ENCODE data around the gene SEMA5A.

Gene SEMA5A

GRCh38 chr5:9455826-9456434, 89.9 kb downstream of the SEMA5A start:
- Histone ChIP-seq H3K9ac (ENCODE audit: low read depth, low read length) (peak overlapping the region; percentile 34; the same call in 1 of the 2 replicates), H3K27me3 (ENCODE audit: control insufficient read depth, insufficient read depth, low read length) (no peaks in the 10 kb centered on the region), H3K36me3 (ENCODE audit: control insufficient read depth, insufficient read depth, low read length) (no peaks in the 10 kb centered on the region), H3K4me1 (ENCODE audit: control insufficient read depth, insufficient read depth, low read length) (peaks cover 22% of the 10 kb centered on the region), H3K4me3 (ENCODE audit: low read depth, low read length) (0 out of 2 replicates have a peak overlapping the region, but pooled peaks have one; percentile 5), H3K9me3 (ENCODE audit: control insufficient read depth, insufficient read depth, low read length) (no peaks in the 10 kb centered on the region), H3K27ac (ENCODE audit: low read depth, low read length) (peak overlapping the region; percentile 97)

GRCh38 chr5:9454491-9454890, 91.4 kb downstream of the SEMA5A start:
- no peak overlapping the region for H3K27ac ChIP-seq (ENCODE audit: low read depth, low read length)
- H3K4me1 ChIP-seq (ENCODE audit: control insufficient read depth, insufficient read depth, low read length): peaks cover 22% of the 10 kb centered on the region
- H3K9ac ChIP-seq (ENCODE audit: low read depth, low read length): no peak overlapping the region
- no peaks in the 10 kb centered on the region for H3K36me3 ChIP-seq (ENCODE audit: control insufficient read depth, insufficient read depth, low read length)
- no peaks in the 10 kb centered on the region for H3K27me3 ChIP-seq (ENCODE audit: control insufficient read depth, insufficient read depth, low read length)
- no peaks in the 10 kb centered on the region for H3K9me3 ChIP-seq (ENCODE audit: control insufficient read depth, insufficient read depth, low read length)
- no peak overlapping the region for H3K4me3 ChIP-seq (ENCODE audit: low read depth, low read length)

- Histone ChIP-seq H3K4me3 (ENCODE audit: low read depth, low read length) (no peak overlapping the region), H3K36me3 (ENCODE audit: control insufficient read depth, insufficient read depth, low read length) (no peaks in the 10 kb centered on the region), H3K9ac (ENCODE audit: low read depth, low read length) (no peak overlapping the region), H3K27me3 (ENCODE audit: control insufficient read depth, insufficient read depth, low read length) (no peaks in the 10 kb centered on the region), H3K9me3 (ENCODE audit: control insufficient read depth, insufficient read depth, low read length) (no peaks in the 10 kb centered on the region), H3K27ac (ENCODE audit: low read depth, low read length) (no peak overlapping the region), H3K4me1 (ENCODE audit: control insufficient read depth, insufficient read depth, low read length) (peaks cover 22% of the 10 kb centered on the region)
Observed at GRCh38 chr5:9454012-9454481, 91.8 kb downstream of the SEMA5A start.

- H3K27me3 ChIP-seq (ENCODE audit: control insufficient read depth, insufficient read depth, low read length): no peaks in the 10 kb centered on the region
- peaks cover 22% of the 10 kb centered on the region for H3K4me1 ChIP-seq (ENCODE audit: control insufficient read depth, insufficient read depth, low read length)
- no peak overlapping the region for H3K4me3 ChIP-seq (ENCODE audit: low read depth, low read length)
- H3K9me3 ChIP-seq (ENCODE audit: control insufficient read depth, insufficient read depth, low read length): no peaks in the 10 kb centered on the region
- H3K36me3 ChIP-seq (ENCODE audit: control insufficient read depth, insufficient read depth, low read length): no peaks in the 10 kb centered on the region
- H3K27ac ChIP-seq (ENCODE audit: low read depth, low read length): no peak overlapping the region
- no peak overlapping the region for H3K9ac ChIP-seq (ENCODE audit: low read depth, low read length)
Observed at GRCh38 chr5:9453480-9454011, 92.3 kb downstream of the SEMA5A start.

GRCh38 chr5:9452181-9452580, 93.7 kb downstream of the SEMA5A start:
- Histone ChIP-seq H3K27me3 (ENCODE audit: control insufficient read depth, insufficient read depth, low read length) (no peaks in the 10 kb centered on the region), H3K4me1 (ENCODE audit: control insufficient read depth, insufficient read depth, low read length) (peaks cover 19% of the 10 kb centered on the region), H3K4me3 (ENCODE audit: low read depth, low read length) (no peak overlapping the region), H3K9ac (ENCODE audit: low read depth, low read length) (no peak overlapping the region), H3K27ac (ENCODE audit: low read depth, low read length) (no peak overlapping the region), H3K36me3 (ENCODE audit: control insufficient read depth, insufficient read depth, low read length) (no peaks in the 10 kb centered on the region), H3K9me3 (ENCODE audit: control insufficient read depth, insufficient read depth, low read length) (no peaks in the 10 kb centered on the region)

GRCh38 chr5:9451037-9451436, 94.8 kb downstream of the SEMA5A start:
- peaks cover 8% of the 10 kb centered on the region for H3K4me1 ChIP-seq (ENCODE audit: control insufficient read depth, insufficient read depth, low read length)
- H3K27me3 ChIP-seq (ENCODE audit: control insufficient read depth, insufficient read depth, low read length): no peaks in the 10 kb centered on the region
- H3K27ac ChIP-seq (ENCODE audit: low read depth, low read length): no peak overlapping the region
- H3K4me3 ChIP-seq (ENCODE audit: low read depth, low read length): no peak overlapping the region
- no peaks in the 10 kb centered on the region for H3K36me3 ChIP-seq (ENCODE audit: control insufficient read depth, insufficient read depth, low read length)
- no peak overlapping the region for H3K9ac ChIP-seq (ENCODE audit: low read depth, low read length)
- no peaks in the 10 kb centered on the region for H3K9me3 ChIP-seq (ENCODE audit: control insufficient read depth, insufficient read depth, low read length)

- Histone ChIP-seq H3K36me3 (ENCODE audit: control insufficient read depth, insufficient read depth, low read length) (no peaks in the 10 kb centered on the region), H3K9me3 (ENCODE audit: control insufficient read depth, insufficient read depth, low read length) (peaks cover 9% of the 10 kb centered on the region; the same call in 1 of the 2 replicates), H3K4me3 (ENCODE audit: low read depth, low read length) (no peak overlapping the region), H3K27ac (ENCODE audit: low read depth, low read length) (no peak overlapping the region), H3K27me3 (ENCODE audit: control insufficient read depth, insufficient read depth, low read length) (no peaks in the 10 kb centered on the region), H3K9ac (ENCODE audit: low read depth, low read length) (no peak overlapping the region), H3K4me1 (ENCODE audit: control insufficient read depth, insufficient read depth, low read length) (no peaks in the 10 kb centered on the region; the same call in 1 of the 2 replicates)
Observed at GRCh38 chr5:9447691-9448090, 98.2 kb downstream of the SEMA5A start.

- no peak overlapping the region for H3K9ac ChIP-seq (ENCODE audit: low read depth, low read length)
- H3K27ac ChIP-seq (ENCODE audit: low read depth, low read length): no peak overlapping the region
- no peaks in the 10 kb centered on the region for H3K4me1 ChIP-seq (ENCODE audit: control insufficient read depth, insufficient read depth, low read length)
- H3K9me3 ChIP-seq (ENCODE audit: control insufficient read depth, insufficient read depth, low read length): peaks cover 9% of the 10 kb centered on the region; the same call in 1 of the 2 replicates
- H3K36me3 ChIP-seq (ENCODE audit: control insufficient read depth, insufficient read depth, low read length): no peaks in the 10 kb centered on the region
- H3K4me3 ChIP-seq (ENCODE audit: low read depth, low read length): no peak overlapping the region
- H3K27me3 ChIP-seq (ENCODE audit: control insufficient read depth, insufficient read depth, low read length): no peaks in the 10 kb centered on the region
Observed at GRCh38 chr5:9445826-9446388, 100.0 kb downstream of the SEMA5A start.

- Histone ChIP-seq H3K9me3 (ENCODE audit: control insufficient read depth, insufficient read depth, low read length) (peaks cover 9% of the 10 kb centered on the region; the same call in 1 of the 2 replicates), H3K27ac (ENCODE audit: low read depth, low read length) (no peak overlapping the region), H3K27me3 (ENCODE audit: control insufficient read depth, insufficient read depth, low read length) (no peaks in the 10 kb centered on the region), H3K4me3 (ENCODE audit: low read depth, low read length) (no peak overlapping the region), H3K4me1 (ENCODE audit: control insufficient read depth, insufficient read depth, low read length) (no peaks in the 10 kb centered on the region), H3K9ac (ENCODE audit: low read depth, low read length) (no peak overlapping the region), H3K36me3 (ENCODE audit: control insufficient read depth, insufficient read depth, low read length) (no peaks in the 10 kb centered on the region)
Observed at GRCh38 chr5:9444346-9444745, 101.5 kb downstream of the SEMA5A start.

GRCh38 chr5:9441610-9442009, 104.3 kb downstream of the SEMA5A start:
- H3K27ac ChIP-seq (ENCODE audit: low read depth, low read length): no peak overlapping the region
- H3K4me1 ChIP-seq (ENCODE audit: control insufficient read depth, insufficient read depth, low read length): no peaks in the 10 kb centered on the region
- H3K4me3 ChIP-seq (ENCODE audit: low read depth, low read length): no peak overlapping the region
- no peak overlapping the region for H3K9ac ChIP-seq (ENCODE audit: low read depth, low read length)
- no peaks in the 10 kb centered on the region for H3K36me3 ChIP-seq (ENCODE audit: control insufficient read depth, insufficient read depth, low read length)
- no peaks in the 10 kb centered on the region for H3K27me3 ChIP-seq (ENCODE audit: control insufficient read depth, insufficient read depth, low read length)
- H3K9me3 ChIP-seq (ENCODE audit: control insufficient read depth, insufficient read depth, low read length): peaks cover 9% of the 10 kb centered on the region; the same call in 1 of the 2 replicates

- Histone ChIP-seq H3K27me3 (ENCODE audit: control insufficient read depth, insufficient read depth, low read length) (no peaks in the 10 kb centered on the region), H3K9ac (ENCODE audit: low read depth, low read length) (no peak overlapping the region), H3K9me3 (ENCODE audit: control insufficient read depth, insufficient read depth, low read length) (peaks cover 9% of the 10 kb centered on the region; the same call in 1 of the 2 replicates), H3K27ac (ENCODE audit: low read depth, low read length) (no peak overlapping the region), H3K4me1 (ENCODE audit: control insufficient read depth, insufficient read depth, low read length) (no peaks in the 10 kb centered on the region), H3K36me3 (ENCODE audit: control insufficient read depth, insufficient read depth, low read length) (no peaks in the 10 kb centered on the region), H3K4me3 (ENCODE audit: low read depth, low read length) (no peak overlapping the region)
Observed at GRCh38 chr5:9440517-9440916, 105.4 kb downstream of the SEMA5A start.
